ENCODE measurements around the gene BMP8A. TPM values are rescaled to one million over a fixed set of nuclear protein-coding genes. Genes with fewer than 3 reads are reported as not detected.
A peak's percentile ranks its signal among the peaks of the same experiment; 100 is the strongest.

BMP8A gene
- total RNA-seq, 4 donors from 2014 or later = 0.40 to 4.0 (median 1.2) TPM

GRCh38 chr1:39481289-39481688 lies 10.1 kb upstream of the BMP8A start:
- H3K36me3 ChIP-seq = peaks cover 6 to 98% of the 10 kb centered on the region in 2 donors
- H3K9me3 ChIP-seq = no peaks in the 10 kb centered on the region
- no peak overlapping the region for H3K4me3 ChIP-seq
- no peak for ATAC-seq
- TF ChIP-seq EP300 (IDR thresholded peaks at IDR 0.05) (no peak), POLR2A (IDR thresholded peaks at IDR 0.05) (no peak), POLR2AphosphoS5 (IDR thresholded peaks at IDR 0.05) (no peak)
- TF ChIP-seq, protein P1, sequence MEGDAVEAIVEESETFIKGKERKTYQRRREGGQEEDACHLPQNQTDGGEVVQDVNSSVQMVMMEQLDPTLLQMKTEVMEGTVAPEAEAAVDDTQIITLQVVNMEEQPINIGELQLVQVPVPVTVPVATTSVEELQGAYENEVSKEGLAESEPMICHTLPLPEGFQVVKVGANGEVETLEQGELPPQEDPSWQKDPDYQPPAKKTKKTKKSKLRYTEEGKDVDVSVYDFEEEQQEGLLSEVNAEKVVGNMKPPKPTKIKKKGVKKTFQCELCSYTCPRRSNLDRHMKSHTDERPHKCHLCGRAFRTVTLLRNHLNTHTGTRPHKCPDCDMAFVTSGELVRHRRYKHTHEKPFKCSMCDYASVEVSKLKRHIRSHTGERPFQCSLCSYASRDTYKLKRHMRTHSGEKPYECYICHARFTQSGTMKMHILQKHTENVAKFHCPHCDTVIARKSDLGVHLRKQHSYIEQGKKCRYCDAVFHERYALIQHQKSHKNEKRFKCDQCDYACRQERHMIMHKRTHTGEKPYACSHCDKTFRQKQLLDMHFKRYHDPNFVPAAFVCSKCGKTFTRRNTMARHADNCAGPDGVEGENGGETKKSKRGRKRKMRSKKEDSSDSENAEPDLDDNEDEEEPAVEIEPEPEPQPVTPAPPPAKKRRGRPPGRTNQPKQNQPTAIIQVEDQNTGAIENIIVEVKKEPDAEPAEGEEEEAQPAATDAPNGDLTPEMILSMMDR (IDR thresholded peaks at IDR 0.05) = no peak
- 73 to 85% methylated on average over 4 of the region's 6 CpGs for WGBS, 2 donors (ENCODE audit: low coverage in 1 of 2)
- no peak overlapping the region for H3K27ac ChIP-seq
- H3K27me3 ChIP-seq = no peaks in the 10 kb centered on the region
- peaks cover 0 to 4% (median 0%) of the 10 kb centered on the region in 3 donors for H3K4me1 ChIP-seq

- Histone ChIP-seq H3K4me1 (peaks cover 0 to 4% (median 0%) of the 10 kb centered on the region in 3 donors), H3K27me3 (no peaks in the 10 kb centered on the region), H3K36me3 (peaks cover 6 to 100% of the 10 kb centered on the region in 2 donors), H3K9me3 (no peaks in the 10 kb centered on the region), H3K27ac (no peak overlapping the region), H3K4me3 (no peak overlapping the region)
- no peak for ATAC-seq
- 25% methylated on average over 1 of the region's 1 CpG; no CpG with 5 or more reads in 1 of the 2 donors for WGBS, 2 donors (ENCODE audit: low coverage in 1 of 2)
- TF ChIP-seq, protein P1 (IDR thresholded peaks at IDR 0.05) = no peak
- TF ChIP-seq POLR2AphosphoS5 (IDR thresholded peaks at IDR 0.05) = no peak
- TF ChIP-seq POLR2A (IDR thresholded peaks at IDR 0.05) = no peak
- no peak for TF ChIP-seq EP300 (IDR thresholded peaks at IDR 0.05)
Measured at GRCh38 chr1:39483276-39483675, 8.2 kb upstream of the BMP8A start.

- ATAC-seq = no peak
- Histone ChIP-seq H3K4me3 (no peak overlapping the region), H3K9me3 (no peaks in the 10 kb centered on the region), H3K4me1 (peaks cover 0 to 4% (median 0%) of the 10 kb centered on the region in 3 donors), H3K27ac (peak overlapping the region in 1 of 4 donors; percentile 40), H3K27me3 (no peaks in the 10 kb centered on the region), H3K36me3 (peaks cover 6 to 89% of the 10 kb centered on the region in 2 donors)
- no peak for TF ChIP-seq EP300 (IDR thresholded peaks at IDR 0.05)
- TF ChIP-seq, protein P1 (IDR thresholded peaks at IDR 0.05) = no peak
- no peak for TF ChIP-seq POLR2AphosphoS5 (IDR thresholded peaks at IDR 0.05)
- no peak for TF ChIP-seq POLR2A (IDR thresholded peaks at IDR 0.05)
- 89 to 92% methylated on average over 4 to 5 of the region's 7 CpGs for WGBS, 2 donors (ENCODE audit: low coverage in 1 of 2)
Measured at GRCh38 chr1:39484564-39484963, 6.9 kb upstream of the BMP8A start.

DNA sequence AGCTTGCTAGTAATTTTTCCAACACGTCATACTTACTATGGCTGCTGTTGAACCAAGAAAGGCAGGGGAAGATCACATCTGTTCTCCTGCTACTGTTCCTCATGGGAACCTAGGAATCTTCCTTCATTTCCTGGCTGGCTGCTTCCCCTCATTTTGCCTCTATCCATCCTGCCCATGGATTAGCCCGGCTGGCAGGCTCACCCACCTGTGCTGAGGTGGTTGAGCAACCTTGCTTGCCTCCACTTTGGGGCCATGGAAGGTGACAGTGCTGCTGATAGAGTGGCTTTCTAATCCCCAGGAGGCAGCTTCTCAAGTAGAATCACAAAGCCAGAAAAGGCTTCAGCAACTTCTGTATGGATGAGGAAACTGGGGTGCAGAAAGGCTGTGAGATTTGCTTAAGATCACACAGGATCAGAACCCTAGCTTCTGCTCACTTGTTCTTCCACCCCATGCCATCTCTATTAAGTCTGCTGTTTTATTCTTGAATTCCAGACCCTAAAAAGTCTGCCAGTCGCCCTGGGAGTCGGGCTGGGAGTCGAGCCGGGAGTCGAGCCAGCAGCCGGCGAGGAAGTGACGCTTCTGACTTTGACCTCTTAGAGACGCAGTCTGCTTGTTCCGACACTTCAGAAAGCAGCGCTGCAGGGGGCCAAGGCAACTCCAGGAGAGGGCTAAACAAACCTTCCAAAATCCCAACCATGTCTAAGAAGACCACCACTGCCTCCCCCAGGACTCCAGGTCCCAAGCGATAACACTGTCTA lies 6.2 kb upstream of the BMP8A start:
- ATAC-seq = peak; percentile 35
- Histone ChIP-seq H3K36me3 (peaks cover 6 to 83% of the 10 kb centered on the region in 2 donors), H3K4me3 (no peak overlapping the region), H3K9me3 (no peaks in the 10 kb centered on the region), H3K27ac (peak overlapping the region in 2 of 4 donors; percentile 21 to 40), H3K27me3 (peaks cover under 1% of the 10 kb centered on the region), H3K4me1 (peaks cover 0 to 4% (median 0%) of the 10 kb centered on the region in 3 donors)
- WGBS, 2 donors (ENCODE audit: low coverage in 1 of 2) = 61 to 80% methylated on average over 1 to 9 of the region's 14 CpGs
- TF ChIP-seq EP300 (IDR thresholded peaks at IDR 0.05) = no peak
- TF ChIP-seq, protein P1 (IDR thresholded peaks at IDR 0.05) = no peak
- TF ChIP-seq POLR2A (IDR thresholded peaks at IDR 0.05) = no peak
- no peak for TF ChIP-seq POLR2AphosphoS5 (IDR thresholded peaks at IDR 0.05)

All from gastroesophageal sphincter (tissue), 4 donors.